Ureter (tissue), 1 donor: ENCODE results near the gene ADGRD2. TPM values are rescaled to one million over a fixed set of nuclear protein-coding genes. Genes with fewer than 3 reads are reported as not detected.

Source experiments
- DNase-seq: peaks from one replicate; pipeline ENCODE4 v3.0.0-alpha.2; 2020; ENCODE audit warnings: low spot score
- total RNA-seq: library from RNA; stranded (reverse); gene quantifications from one replicate; pipeline ENCODE4 v1.2.4, GENCODE V29; 2023
- donor health status: DM: yes; HTN: yes; CAD: no.

The ADGRD2 gene
- total RNA-seq, 1 donor from 2014 or later = 0.29 TPM

- no peak for DNase-seq
Measured at GRCh38 chr9:124436320-124436719, 13.9 kb upstream of the ADGRD2 start.

- DNase-seq = no peak
Measured at GRCh38 chr9:124437086-124437485, 13.2 kb upstream of the ADGRD2 start.

GRCh38 chr9:124438091-124438490 lies 12.2 kb upstream of the ADGRD2 start:
- DNase-seq = no peak

GRCh38 chr9:124439086-124439485 lies 11.2 kb upstream of the ADGRD2 start:
- no peak for DNase-seq

- no peak for DNase-seq
Measured at GRCh38 chr9:124439686-124440243, 10.5 kb upstream of the ADGRD2 start.

- no peak for DNase-seq
Measured at GRCh38 chr9:124440786-124441185, 9.5 kb upstream of the ADGRD2 start.

GRCh38 chr9:124441291-124441690 lies 9.0 kb upstream of the ADGRD2 start:
- DNase-seq = no peak

- DNase-seq = no peak
Measured at GRCh38 chr9:124442379-124442778, 7.9 kb upstream of the ADGRD2 start.

- DNase-seq = no peak
Measured at GRCh38 chr9:124442826-124443225, 7.4 kb upstream of the ADGRD2 start.

GRCh38 chr9:124443625-124444024 lies 6.6 kb upstream of the ADGRD2 start:
- no peak for DNase-seq

GRCh38 chr9:124444166-124444565 lies 6.1 kb upstream of the ADGRD2 start:
- no peak for DNase-seq

- DNase-seq = no peak
Measured at GRCh38 chr9:124447297-124447661, 3.0 kb upstream of the ADGRD2 start.

GRCh38 chr9:124448019-124448418 lies 2.2 kb upstream of the ADGRD2 start:
- DNase-seq = no peak

GRCh38 chr9:124449381-124450151 lies 685 bp upstream of the ADGRD2 start:
- DNase-seq = no peak

- no peak for DNase-seq
Measured at GRCh38 chr9:124450931-124451661, 845 bp downstream of the ADGRD2 start.

- DNase-seq = no peak
Measured at GRCh38 chr9:124452326-124452725, 2.1 kb downstream of the ADGRD2 start.

GRCh38 chr9:124452841-124453585 lies 2.8 kb downstream of the ADGRD2 start:
- no peak for DNase-seq

GRCh38 chr9:124453586-124454191 lies 3.4 kb downstream of the ADGRD2 start:
- DNase-seq = no peak

GRCh38 chr9:124454296-124454695 lies 4.0 kb downstream of the ADGRD2 start:
- no peak for DNase-seq

GRCh38 chr9:124454791-124455443 lies 4.7 kb downstream of the ADGRD2 start:
- DNase-seq = no peak

- no peak for DNase-seq
Measured at GRCh38 chr9:124455820-124456219, 5.6 kb downstream of the ADGRD2 start.
